HG03025 (cell line): Measurements from ENCODE around the gene AP1S3.
A peak's percentile ranks its signal among the peaks of the same experiment; 100 is the strongest.
"Not testable (repeated sequence)": the region's sequence is repeated elsewhere in the genome, so short reads cannot be mapped to it uniquely, and the experiment has no call there.

ENCODE experiments used
- ATAC-seq: cut with Tn5 transposase; IDR thresholded peaks from one replicate; pipeline ENCODE4 v1.9.1; 2021; ENCODE audit warnings: mild to moderate bottlenecking, moderate library complexity; ENCODE audit not compliant: unreplicated experiment, low FRiP score

AP1S3 gene

GRCh38 chr2:223854741-223855140, 17.4 kb upstream of the AP1S3 start:
- no peak for ATAC-seq

GRCh38 chr2:223853425-223853837, 16.0 kb upstream of the AP1S3 start:
- no peak for ATAC-seq

GRCh38 chr2:223852281-223852795, 15.0 kb upstream of the AP1S3 start:
- no peak for ATAC-seq

- no peak for ATAC-seq
These were observed 10.0 kb upstream of the AP1S3 start for GRCh38 chr2:223847410-223847809.

- no peak for ATAC-seq
These were observed 9.1 kb upstream of the AP1S3 start for GRCh38 chr2:223846515-223846914.

GRCh38 chr2:223841436-223842190, 4.2 kb upstream of the AP1S3 start:
- no peak for ATAC-seq

GRCh38 chr2:223835701-223836532, 1.5 kb downstream of the AP1S3 start:
- ATAC-seq: peak; percentile 51

GRCh38 chr2:223834431-223834830, 3.0 kb downstream of the AP1S3 start:
- no peak for ATAC-seq

- no peak for ATAC-seq
These were observed 5.0 kb downstream of the AP1S3 start for GRCh38 chr2:223832241-223832903.

- ATAC-seq: no peak
These were observed 8.3 kb downstream of the AP1S3 start for GRCh38 chr2:223829128-223829527.

GRCh38 chr2:223828314-223828713, 9.1 kb downstream of the AP1S3 start:
- ATAC-seq: no peak

GRCh38 chr2:223826995-223827394, 10.4 kb downstream of the AP1S3 start:
- no peak for ATAC-seq

GRCh38 chr2:223824301-223824700, 13.1 kb downstream of the AP1S3 start:
- no peak for ATAC-seq

- ATAC-seq: no peak
These were observed 14.6 kb downstream of the AP1S3 start for GRCh38 chr2:223822818-223823217.

GRCh38 chr2:223820549-223820948, 16.8 kb downstream of the AP1S3 start:
- no peak for ATAC-seq

- no peak for ATAC-seq
These were observed 17.5 kb downstream of the AP1S3 start for GRCh38 chr2:223819891-223820290.

GRCh38 chr2:223815884-223816570, 21.4 kb downstream of the AP1S3 start:
- ATAC-seq: no peak

- no peak for ATAC-seq
These were observed 22.0 kb downstream of the AP1S3 start for GRCh38 chr2:223815186-223815883.

GRCh38 chr2:223814764-223815163, 22.6 kb downstream of the AP1S3 start:
- not testable (repeated sequence) for ATAC-seq

- ATAC-seq: no peak
These were observed 24.1 kb downstream of the AP1S3 start for GRCh38 chr2:223813329-223813728.
